ENCODE measurements around the gene IL1RAPL2.
A peak's percentile ranks its signal among the peaks of the same experiment; 100 is the strongest.

The IL1RAPL2 gene

DNA sequence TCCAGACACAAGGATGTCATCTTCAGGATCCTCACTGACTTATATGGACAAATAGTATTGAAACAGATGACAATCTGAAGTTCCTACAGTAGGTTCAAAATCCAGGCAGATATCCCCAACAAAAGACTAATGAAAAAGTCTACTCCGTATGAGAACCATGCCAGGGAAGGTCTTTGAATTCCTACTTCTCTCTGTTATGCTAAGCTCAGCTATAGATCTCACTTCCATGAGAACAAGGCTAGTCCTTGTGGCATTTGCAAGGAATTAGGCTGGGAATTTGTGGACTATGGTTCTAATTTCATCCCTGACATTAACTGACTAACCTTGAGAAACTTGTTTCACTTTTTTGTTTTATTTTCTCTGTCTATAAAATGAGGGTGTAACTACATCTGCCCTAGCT lies 229.8 kb downstream of the IL1RAPL2 start:
- ChIA-PET CTCF (no interaction called here), POLR2A (ENCODE audit: low non-redundant PET) (no interaction called here)
- TF ChIP-seq, protein P1, sequence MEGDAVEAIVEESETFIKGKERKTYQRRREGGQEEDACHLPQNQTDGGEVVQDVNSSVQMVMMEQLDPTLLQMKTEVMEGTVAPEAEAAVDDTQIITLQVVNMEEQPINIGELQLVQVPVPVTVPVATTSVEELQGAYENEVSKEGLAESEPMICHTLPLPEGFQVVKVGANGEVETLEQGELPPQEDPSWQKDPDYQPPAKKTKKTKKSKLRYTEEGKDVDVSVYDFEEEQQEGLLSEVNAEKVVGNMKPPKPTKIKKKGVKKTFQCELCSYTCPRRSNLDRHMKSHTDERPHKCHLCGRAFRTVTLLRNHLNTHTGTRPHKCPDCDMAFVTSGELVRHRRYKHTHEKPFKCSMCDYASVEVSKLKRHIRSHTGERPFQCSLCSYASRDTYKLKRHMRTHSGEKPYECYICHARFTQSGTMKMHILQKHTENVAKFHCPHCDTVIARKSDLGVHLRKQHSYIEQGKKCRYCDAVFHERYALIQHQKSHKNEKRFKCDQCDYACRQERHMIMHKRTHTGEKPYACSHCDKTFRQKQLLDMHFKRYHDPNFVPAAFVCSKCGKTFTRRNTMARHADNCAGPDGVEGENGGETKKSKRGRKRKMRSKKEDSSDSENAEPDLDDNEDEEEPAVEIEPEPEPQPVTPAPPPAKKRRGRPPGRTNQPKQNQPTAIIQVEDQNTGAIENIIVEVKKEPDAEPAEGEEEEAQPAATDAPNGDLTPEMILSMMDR (conservative IDR thresholded peaks at IDR 0.05; ENCODE audit: low read depth): no peak
- H3K27ac ChIP-seq: no peak overlapping the region
- DNase-seq (ENCODE audit: low spot score): no peak

- ChIA-PET CTCF (no interaction called here), POLR2A (ENCODE audit: low non-redundant PET) (no interaction called here)
- no peak overlapping the region for H3K27ac ChIP-seq
- DNase-seq (ENCODE audit: low spot score): peak; percentile 1
- TF ChIP-seq, protein P1 (conservative IDR thresholded peaks at IDR 0.05; ENCODE audit: low read depth): no peak
These were observed 237.2 kb downstream of the IL1RAPL2 start for GRCh38 chrX:104803219-104803618.

- POLR2A ChIA-PET (ENCODE audit: low non-redundant PET): no interaction called here
- CTCF ChIA-PET: no interaction called here
- TF ChIP-seq, protein P1 (conservative IDR thresholded peaks at IDR 0.05; ENCODE audit: low read depth): no peak
- H3K27ac ChIP-seq: no peak overlapping the region
- no peak for DNase-seq (ENCODE audit: low spot score)
These were observed 240.3 kb downstream of the IL1RAPL2 start for GRCh38 chrX:104806346-104806745.

DNA sequence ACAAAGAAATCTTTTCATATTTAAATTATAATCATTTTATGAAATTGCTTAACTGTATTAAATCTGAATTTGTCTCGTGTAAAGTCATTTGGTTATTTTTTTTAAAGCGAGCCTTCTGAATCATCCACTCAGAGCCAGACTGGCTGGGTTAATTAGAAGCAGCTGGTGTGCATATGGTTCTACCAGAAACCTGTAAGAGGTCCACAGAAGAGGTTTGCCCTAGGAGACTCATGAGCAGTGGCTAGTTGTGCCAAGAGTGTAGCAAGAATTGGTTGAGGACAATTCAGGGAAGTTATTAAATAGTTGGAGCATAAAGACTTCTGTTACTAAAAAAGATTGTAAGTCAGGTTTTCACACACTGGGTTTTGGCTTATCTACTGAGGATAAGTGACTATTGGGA lies 267.4 kb downstream of the IL1RAPL2 start:
- DNase-seq (ENCODE audit: low spot score): no peak
- ChIA-PET CTCF (no interaction called here), POLR2A (ENCODE audit: low non-redundant PET) (no interaction called here)
- TF ChIP-seq, protein P1 (conservative IDR thresholded peaks at IDR 0.05; ENCODE audit: low read depth): no peak
- H3K27ac ChIP-seq: no peak overlapping the region

DNA sequence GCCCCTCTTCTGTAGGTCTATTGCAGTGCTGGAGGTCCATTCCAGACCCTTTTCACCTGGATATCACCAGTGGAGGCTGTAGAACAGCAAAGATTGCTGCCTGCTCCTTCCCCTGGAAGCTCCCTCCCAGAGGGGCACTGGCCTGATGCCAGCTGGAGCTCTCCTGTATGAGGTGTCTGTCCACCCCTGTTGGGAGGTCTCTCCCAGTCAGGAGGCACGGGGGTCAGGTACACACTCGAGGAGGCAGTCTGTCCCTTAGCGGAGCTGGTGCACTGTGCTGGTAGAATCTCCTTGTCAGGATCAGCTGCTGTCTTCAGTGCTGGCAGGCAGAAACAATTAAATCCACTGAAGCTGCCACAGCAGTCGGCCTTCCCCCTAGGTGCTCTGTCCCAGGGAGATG lies 276.6 kb downstream of the IL1RAPL2 start:
- H3K27ac ChIP-seq: no peak overlapping the region
- TF ChIP-seq, protein P1 (conservative IDR thresholded peaks at IDR 0.05; ENCODE audit: low read depth): no peak
- ChIA-PET CTCF (no interaction called here), POLR2A (ENCODE audit: low non-redundant PET) (no interaction called here)
- no peak for DNase-seq (ENCODE audit: low spot score)

DNA sequence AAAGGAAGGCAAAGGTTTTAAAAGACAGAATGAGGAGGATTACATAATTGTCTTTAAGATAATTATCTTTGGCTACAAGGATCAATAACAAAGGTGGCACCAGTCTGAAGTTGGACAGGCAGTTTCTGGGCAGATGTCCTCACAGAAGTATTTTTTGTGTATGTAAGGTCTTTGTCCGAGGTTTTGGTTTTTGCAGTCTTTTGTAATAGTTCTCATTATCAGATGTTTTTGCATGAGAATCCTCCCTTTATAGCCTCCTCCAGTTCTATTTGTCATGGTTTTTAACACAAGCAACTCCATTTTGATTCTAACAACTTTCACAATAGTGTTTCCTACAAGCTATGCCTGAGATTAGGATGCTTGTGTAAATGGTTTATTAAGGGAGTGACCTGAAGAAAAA lies 286.2 kb downstream of the IL1RAPL2 start:
- no peak for DNase-seq (ENCODE audit: low spot score)
- TF ChIP-seq, protein P1 (conservative IDR thresholded peaks at IDR 0.05; ENCODE audit: low read depth): no peak
- ChIA-PET CTCF (no interaction called here), POLR2A (ENCODE audit: low non-redundant PET) (no interaction called here)
- H3K27ac ChIP-seq: no peak overlapping the region

- peak; percentile 0 for DNase-seq (ENCODE audit: low spot score)
- ChIA-PET POLR2A (ENCODE audit: low non-redundant PET) (no interaction called here), CTCF (interaction anchor here (0.6 kb wide), 1 partner anchor 336 kb away, joined by 3 read pairs; no protein-coding TSS in a partner anchor)
- no peak overlapping the region for H3K27ac ChIP-seq
- TF ChIP-seq, protein P1 (conservative IDR thresholded peaks at IDR 0.05; ENCODE audit: low read depth): no peak
These were observed 288.2 kb downstream of the IL1RAPL2 start for GRCh38 chrX:104854188-104854587.

All from RWPE1 (cell line).